ENCODE results near the gene ICOSLG. TPM values are rescaled to one million over a fixed set of nuclear protein-coding genes. Genes with fewer than 3 reads are reported as not detected.
"Not testable (repeated sequence)": the region's sequence is repeated elsewhere in the genome, so short reads cannot be mapped to it uniquely, and the experiment has no call there.

Gene ICOSLG
- total RNA-seq, 4 donors from 2014 or later: 5.1 to 13.5 (median 10.8) TPM

DNA sequence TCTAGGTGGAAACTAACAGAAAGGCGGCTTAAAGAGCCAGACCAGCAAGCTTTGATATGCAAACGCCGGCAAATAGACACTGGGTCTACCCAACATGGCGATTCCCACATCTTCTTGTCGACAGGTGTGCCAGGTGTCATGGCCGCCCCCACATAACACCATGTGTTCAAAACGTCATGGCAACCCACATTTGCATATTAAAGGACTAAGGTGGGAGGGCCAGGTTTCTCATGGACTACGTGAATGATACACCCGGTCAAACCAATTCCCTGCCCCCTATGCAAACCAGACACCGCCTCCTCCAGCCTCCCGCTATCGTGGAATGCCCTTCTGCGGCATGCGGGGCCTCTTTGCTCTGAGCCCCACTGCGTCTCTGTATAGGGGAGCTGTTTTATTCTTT lies 41.3 kb downstream of the ICOSLG start:
- TF ChIP-seq EP300 (IDR thresholded peaks at IDR 0.05) (no peak), POLR2AphosphoS5 (IDR thresholded peaks at IDR 0.05) (no peak), POLR2A (IDR thresholded peaks at IDR 0.05) (no peak)
- TF ChIP-seq, protein P1, sequence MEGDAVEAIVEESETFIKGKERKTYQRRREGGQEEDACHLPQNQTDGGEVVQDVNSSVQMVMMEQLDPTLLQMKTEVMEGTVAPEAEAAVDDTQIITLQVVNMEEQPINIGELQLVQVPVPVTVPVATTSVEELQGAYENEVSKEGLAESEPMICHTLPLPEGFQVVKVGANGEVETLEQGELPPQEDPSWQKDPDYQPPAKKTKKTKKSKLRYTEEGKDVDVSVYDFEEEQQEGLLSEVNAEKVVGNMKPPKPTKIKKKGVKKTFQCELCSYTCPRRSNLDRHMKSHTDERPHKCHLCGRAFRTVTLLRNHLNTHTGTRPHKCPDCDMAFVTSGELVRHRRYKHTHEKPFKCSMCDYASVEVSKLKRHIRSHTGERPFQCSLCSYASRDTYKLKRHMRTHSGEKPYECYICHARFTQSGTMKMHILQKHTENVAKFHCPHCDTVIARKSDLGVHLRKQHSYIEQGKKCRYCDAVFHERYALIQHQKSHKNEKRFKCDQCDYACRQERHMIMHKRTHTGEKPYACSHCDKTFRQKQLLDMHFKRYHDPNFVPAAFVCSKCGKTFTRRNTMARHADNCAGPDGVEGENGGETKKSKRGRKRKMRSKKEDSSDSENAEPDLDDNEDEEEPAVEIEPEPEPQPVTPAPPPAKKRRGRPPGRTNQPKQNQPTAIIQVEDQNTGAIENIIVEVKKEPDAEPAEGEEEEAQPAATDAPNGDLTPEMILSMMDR (IDR thresholded peaks at IDR 0.05): no peak
- peak in 1 of 2 donors; percentile 35 for DNase-seq (ENCODE audit: low spot score in 2 of 2)
- Histone ChIP-seq H3K27me3 (no peaks in the 10 kb centered on the region), H3K9me3 (no peaks in the 10 kb centered on the region), H3K27ac (no peak overlapping the region), H3K4me1 (no peaks in the 10 kb centered on the region), H3K4me3 (no peak overlapping the region), H3K36me3 (no peaks in the 10 kb centered on the region)
- WGBS: 93% methylated on average over 14 of the region's 15 CpGs

DNA sequence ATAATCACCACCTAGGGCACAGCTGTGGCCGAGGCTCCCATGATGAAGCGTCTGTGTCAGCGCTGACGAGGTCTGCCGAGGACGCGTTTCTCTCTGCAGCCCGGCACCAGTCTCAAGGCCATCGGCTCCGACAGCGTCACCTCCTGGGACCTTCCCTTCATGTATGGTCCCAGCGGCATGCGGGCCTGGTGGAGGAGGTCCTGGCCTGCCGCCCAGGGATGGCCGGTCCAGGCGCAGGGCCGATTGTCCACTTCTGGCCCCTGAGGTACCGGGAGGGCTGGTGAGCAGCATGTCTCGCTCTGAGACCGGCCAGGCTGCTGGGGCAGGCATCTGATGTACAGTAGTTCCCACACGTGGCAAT lies 43.6 kb downstream of the ICOSLG start:
- not testable (repeated sequence) for DNase-seq (ENCODE audit: low spot score in 2 of 2); H3K36me3 ChIP-seq; H3K27ac ChIP-seq; H3K4me1 ChIP-seq; H3K27me3 ChIP-seq; H3K9me3 ChIP-seq; H3K4me3 ChIP-seq
- WGBS: no CpG with 5 or more reads among the region's 21 CpGs

DNA sequence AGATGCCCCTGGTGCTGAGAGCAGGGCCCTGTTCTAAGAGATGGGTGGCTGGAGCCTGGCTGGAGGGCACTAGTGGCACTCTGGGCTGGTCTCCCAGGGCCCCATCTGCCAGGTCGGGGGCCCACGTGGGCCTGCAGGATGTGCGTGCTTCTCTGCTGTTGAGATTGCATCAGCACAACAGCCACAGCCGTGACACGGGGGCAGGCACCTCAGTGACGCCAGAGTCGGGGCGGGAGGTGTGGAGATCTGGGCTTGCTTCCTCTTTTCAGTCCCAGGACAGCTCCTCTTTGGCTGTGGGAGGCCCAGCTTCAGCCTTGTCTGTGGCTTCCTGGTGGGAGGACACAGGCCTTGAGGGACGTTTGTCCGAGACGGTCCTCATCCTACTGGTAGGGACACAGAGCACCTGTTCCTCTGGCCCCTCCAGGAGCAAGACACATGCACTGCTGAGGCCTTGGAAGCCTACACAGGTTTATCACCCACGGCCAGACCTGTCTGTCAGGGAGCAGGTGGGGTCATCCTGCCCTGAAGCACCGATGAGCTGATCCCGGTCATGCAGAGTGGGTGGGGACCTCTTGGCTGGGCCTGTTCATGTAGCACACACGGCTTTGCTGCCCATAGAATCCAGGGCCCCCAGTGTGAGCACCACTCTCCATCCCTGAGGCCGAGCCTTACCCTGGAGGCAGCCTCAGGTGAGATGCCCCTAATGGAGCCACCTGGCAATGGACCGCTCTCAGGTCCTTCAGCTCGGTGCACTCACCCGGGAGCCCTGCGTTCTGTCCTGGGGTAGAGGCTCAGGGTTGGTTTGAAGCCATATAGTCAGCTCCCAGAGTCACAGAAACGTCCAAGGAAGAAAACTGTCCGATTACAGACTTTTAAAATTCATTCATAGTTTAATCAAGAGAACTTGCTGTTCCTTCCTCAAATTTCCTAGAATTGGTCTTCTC lies 44.3 kb downstream of the ICOSLG start:
- H3K4me1 ChIP-seq, H3K36me3 ChIP-seq, H3K27me3 ChIP-seq, H3K9me3 ChIP-seq, H3K27ac ChIP-seq, H3K4me3 ChIP-seq: not testable (repeated sequence)
- DNase-seq (ENCODE audit: low spot score in 2 of 2): peak in 1 of 2 donors; percentile 68
- no CpG with 5 or more reads among the region's 22 CpGs for WGBS

DNA sequence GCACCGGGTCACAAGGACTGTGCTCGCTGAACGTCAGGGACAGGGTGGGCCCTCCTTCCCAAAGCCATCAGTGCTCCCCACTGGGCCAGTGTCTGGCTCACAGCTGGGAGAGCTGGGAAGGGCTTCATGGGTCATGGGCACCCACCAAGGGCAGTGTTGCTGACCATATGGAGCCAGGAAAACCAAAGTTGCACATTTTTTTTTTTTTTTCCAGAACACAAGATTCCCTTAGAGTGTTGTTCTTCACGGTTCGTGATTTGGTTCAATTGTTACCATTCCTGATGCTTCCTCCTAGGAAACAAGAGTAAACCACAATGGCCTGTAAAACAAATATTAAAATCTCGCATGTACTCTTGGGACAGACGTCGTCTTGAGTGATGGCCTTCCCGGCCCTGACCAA lies 45.9 kb downstream of the ICOSLG start:
- not testable (repeated sequence) for H3K27me3 ChIP-seq; DNase-seq (ENCODE audit: low spot score in 2 of 2); H3K4me3 ChIP-seq; H3K4me1 ChIP-seq; H3K36me3 ChIP-seq; H3K9me3 ChIP-seq; H3K27ac ChIP-seq
- WGBS: 43% methylated on average over 2 of the region's 9 CpGs

DNA sequence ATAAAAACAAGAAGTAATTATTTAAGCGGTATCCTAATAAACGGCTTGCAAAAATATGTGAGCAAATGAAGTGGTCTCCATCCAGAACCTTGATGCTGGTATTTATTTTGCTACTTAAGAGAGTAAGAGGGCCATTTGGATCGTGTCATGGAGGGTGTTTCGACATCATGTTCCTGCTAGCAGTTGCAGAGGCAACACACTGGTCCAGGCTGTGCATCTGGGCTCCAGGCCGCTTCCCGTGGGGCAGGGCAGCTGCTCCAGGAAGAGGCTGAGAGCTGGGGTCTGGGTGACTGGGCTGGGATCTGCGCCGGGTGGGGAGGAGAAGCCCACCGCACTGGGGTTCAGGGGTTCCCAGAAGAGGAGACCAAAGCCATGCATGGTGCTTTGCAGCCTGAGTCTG lies 46.3 kb downstream of the ICOSLG start:
- not testable (repeated sequence) for H3K27me3 ChIP-seq; H3K4me3 ChIP-seq; H3K4me1 ChIP-seq; H3K36me3 ChIP-seq; H3K9me3 ChIP-seq; H3K27ac ChIP-seq; DNase-seq (ENCODE audit: low spot score in 2 of 2)
- WGBS: no CpG with 5 or more reads among the region's 9 CpGs

DNA sequence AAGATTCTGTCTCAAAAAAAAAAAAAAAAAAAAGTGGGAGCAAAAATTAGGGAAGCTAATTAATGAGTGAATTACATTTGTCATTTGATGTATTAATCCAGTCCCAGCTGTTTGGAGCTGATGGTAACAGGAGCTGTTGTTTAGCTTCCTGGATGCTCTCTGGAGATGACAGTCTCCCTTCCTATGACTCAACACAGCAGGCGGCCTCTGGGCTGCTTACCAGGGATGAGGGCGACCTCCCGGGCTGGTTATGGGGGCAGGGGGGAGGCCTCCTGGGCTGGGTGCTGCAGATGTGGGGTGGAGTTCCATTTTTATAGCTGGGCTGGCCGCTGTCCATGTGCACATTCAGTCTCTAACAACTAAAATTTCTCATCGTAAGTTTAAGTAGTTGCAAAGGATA lies 47.6 kb downstream of the ICOSLG start:
- not testable (repeated sequence) for H3K4me3 ChIP-seq; DNase-seq (ENCODE audit: low spot score in 2 of 2); H3K36me3 ChIP-seq; H3K27me3 ChIP-seq; H3K4me1 ChIP-seq; H3K27ac ChIP-seq; H3K9me3 ChIP-seq
- no CpG with 5 or more reads among the region's 5 CpGs for WGBS

DNA sequence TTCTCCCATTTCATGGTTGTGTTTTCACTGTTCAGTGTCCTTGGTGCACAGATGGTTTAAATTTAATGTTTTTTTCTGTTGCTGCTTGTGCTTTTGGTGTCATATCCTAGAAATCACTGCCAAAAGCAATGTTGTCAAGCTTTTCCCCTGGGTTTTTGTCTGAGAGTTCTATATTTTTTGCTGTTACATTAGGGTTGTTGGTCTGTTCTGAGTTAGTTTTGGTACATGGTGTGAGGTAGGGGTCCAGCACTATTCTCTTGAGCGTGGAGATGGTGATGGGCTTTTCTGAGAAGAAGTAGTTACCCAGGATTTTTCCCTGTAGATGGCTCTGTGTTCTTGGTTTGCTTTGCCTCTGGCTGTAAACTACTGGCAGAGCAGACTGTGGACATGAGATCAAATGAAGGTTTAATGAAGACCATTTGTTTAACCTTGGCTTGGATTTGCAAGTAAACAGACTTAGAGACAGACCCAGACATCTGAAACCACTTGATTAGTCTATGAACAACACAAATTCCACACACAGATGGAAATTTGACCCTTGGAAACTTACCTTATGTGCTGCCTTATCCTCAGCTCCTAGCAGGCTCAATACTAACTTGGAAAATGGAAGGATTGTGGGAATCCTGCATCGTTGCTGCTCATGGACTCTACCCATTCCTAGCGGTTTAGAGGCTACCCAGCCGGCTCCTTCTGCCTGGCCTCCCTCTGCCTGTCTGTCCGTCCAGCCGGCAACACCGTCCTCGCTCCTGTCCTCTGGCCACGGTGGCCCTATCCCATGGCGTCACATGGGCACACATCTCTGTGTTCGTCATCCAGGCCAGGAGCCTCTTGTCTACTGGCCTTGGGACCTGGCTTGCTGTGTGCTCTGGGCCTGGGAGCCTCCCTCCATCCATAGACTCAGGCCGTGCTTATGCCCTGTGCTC lies 50.1 kb downstream of the ICOSLG start:
- not testable (repeated sequence) for H3K36me3 ChIP-seq, H3K27me3 ChIP-seq, H3K4me1 ChIP-seq, H3K9me3 ChIP-seq, H3K4me3 ChIP-seq
- DNase-seq (ENCODE audit: low spot score in 2 of 2): peak in 1 of 2 donors; percentile 60
- no CpG with 5 or more reads among the region's 12 CpGs for WGBS
- H3K27ac ChIP-seq: peak overlapping the region; percentile 48

DNA sequence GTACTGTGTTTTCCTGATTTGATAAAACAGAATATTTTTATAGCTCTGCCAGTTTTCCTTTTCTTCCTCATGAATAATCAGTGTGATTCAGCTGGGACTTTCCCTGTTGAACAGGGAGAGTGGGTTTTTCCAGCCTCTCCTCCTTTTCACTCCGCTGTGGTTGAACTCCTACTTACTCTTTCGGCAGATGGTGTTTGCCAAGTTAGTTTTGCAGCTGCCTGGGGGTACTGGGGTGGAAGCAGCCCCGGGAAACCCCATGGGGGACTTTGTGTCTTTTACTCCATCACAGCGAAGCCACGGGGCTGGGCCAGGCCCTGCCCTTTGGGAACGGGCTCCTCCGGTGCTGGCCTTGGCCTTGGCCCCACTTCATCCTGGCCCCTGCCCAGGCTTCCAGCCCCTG lies 55.9 kb downstream of the ICOSLG start:
- H3K4me3 ChIP-seq; H3K36me3 ChIP-seq; H3K27ac ChIP-seq; H3K4me1 ChIP-seq; H3K9me3 ChIP-seq; DNase-seq (ENCODE audit: low spot score in 2 of 2); H3K27me3 ChIP-seq: not testable (repeated sequence)
- no CpG with 5 or more reads among the region's 7 CpGs for WGBS

DNA sequence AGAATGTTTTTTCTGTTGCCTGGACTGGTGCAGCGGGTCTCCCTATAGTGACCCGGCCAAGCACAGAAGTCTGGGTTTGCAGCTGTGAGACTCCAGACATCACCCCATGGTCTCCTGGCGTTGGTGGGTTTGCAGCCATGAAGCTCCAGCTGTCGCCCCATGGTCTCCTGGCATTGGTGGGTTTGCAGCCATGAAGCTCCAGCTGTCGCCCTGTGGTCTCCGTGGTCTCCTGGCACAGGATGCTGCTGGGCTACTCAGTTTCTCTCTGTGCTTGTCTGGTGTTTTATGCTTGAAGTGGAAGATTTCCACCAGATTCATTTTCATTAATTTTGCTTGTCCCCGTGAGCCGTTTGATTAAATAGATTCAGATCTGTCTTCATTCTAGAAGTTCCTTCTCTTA lies 58.5 kb downstream of the ICOSLG start:
- not testable (repeated sequence) for DNase-seq (ENCODE audit: low spot score in 2 of 2); H3K27me3 ChIP-seq; H3K9me3 ChIP-seq; H3K27ac ChIP-seq; H3K36me3 ChIP-seq; H3K4me1 ChIP-seq; H3K4me3 ChIP-seq
- no CpG with 5 or more reads among the region's 8 CpGs for WGBS

DNA sequence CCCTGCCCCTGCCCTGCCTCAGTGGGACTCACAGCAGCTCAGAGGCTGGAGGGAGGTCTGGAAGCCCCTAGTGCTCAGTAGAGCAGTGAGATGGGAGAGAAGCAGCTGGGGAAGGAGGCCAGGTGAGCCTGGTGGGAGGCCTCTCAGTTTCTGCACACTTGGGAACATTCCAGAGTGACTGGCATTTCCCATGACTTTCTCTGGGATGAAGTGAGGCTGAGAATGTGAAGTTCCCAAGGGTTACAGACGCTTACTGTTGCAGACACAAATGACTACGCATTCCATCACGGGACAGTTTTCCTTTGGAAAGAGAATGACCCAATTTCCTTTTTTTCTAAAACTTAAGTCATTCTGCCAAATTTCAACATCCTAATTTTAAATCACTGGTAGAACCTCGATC lies 59.2 kb downstream of the ICOSLG start:
- H3K4me1 ChIP-seq; H3K36me3 ChIP-seq; DNase-seq (ENCODE audit: low spot score in 2 of 2); H3K27ac ChIP-seq; H3K27me3 ChIP-seq; H3K4me3 ChIP-seq; H3K9me3 ChIP-seq: not testable (repeated sequence)
- no CpG with 5 or more reads among the region's 4 CpGs for WGBS

DNA sequence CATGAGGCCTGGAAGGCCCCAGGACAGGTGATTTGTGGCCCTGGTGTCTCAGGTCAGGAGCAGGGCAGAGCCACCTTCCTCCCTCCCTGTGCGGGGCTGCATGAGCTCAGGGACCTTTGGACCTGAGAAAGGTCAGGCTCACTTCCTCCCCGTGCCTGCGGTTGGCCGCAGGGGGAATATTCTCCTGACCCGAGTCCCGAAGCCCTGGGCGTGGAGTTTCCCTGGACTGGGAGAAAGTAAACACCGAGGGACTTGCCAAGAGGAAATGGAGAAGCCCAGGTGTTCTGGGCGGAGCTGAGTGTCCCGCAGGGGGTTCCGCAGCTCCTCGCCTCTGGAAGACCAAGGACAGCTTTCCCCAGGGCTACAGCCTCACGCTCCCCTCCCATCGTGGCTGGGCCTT lies 64.6 kb downstream of the ICOSLG start:
- not testable (repeated sequence) for H3K4me1 ChIP-seq; DNase-seq (ENCODE audit: low spot score in 2 of 2)
- WGBS: no CpG with 5 or more reads among the region's 14 CpGs

DNA sequence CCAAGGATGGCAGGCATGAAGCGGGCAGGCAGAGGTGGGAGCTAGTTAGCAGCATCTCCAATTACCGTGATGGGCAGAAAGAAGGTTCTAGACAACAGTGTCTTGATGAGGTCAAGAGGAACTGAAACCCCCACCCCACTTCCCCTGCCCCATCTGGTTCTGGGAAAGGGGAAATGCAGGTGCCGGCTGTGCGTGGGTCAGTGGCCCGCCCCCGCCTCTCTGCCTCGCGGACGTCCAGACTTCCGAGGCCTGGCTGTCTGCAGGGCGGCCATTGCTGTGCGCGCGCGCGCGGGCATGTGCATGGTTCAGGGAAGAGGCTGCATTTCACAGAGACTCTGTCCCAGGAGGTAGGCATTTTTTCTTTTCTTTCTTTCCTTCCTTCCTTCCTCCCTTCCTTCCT lies 65.6 kb downstream of the ICOSLG start:
- no CpG with 5 or more reads among the region's 17 CpGs for WGBS
- not testable (repeated sequence) for H3K4me1 ChIP-seq, H3K9me3 ChIP-seq

More for the DNA sequence above, 64.6 kb downstream of the ICOSLG start:
- H3K4me3 ChIP-seq, H3K9me3 ChIP-seq, H3K36me3 ChIP-seq, H3K27me3 ChIP-seq, H3K27ac ChIP-seq: not testable (repeated sequence)

More for the DNA sequence above, 65.6 kb downstream of the ICOSLG start:
- not testable (repeated sequence) for H3K27ac ChIP-seq, H3K36me3 ChIP-seq, H3K4me3 ChIP-seq, H3K27me3 ChIP-seq
- peak in 1 of 2 donors; percentile 38 for DNase-seq (ENCODE audit: low spot score in 2 of 2)
